GM12878 (cell line): Measurements from ENCODE around the gene SLC23A1. TPM values are rescaled to one million over a fixed set of nuclear protein-coding genes. Genes with fewer than 3 reads are reported as not detected.

Source experiments
- ATAC-seq: fragments of 200-7000 bp; cut with Tn5 transposase; 3 replicates; pipeline ENCODE4 v1.9.1; 2020; ENCODE audit warnings: mild to moderate bottlenecking, moderate library complexity
- BruUV-seq: library from RNA; stranded (reverse); fragments of 400-500 nt; replicated peaks from 2 replicates; lab custom pipeline; 2021; lab: Mats Ljungman, UMichigan
- CTCF ChIA-PET: fragments of 300-600 bp; sonication (Branson Sonifier 250); formaldehyde crosslinking; extraction: SDS; loops from one replicate; lab custom pipeline; 2021; ENCODE audit warnings: inconsistent platforms; lab: Yijun Ruan, JAX
- POLR2A ChIA-PET: fragments of 350-600 bp; formaldehyde crosslinking; extraction: SDS; loops from one replicate; lab custom pipeline; 2021; ENCODE audit warnings: inconsistent platforms; lab: Charles Lee
- RAD21 ChIA-PET: fragments of 300-600 bp; sonication (Branson Sonifier 250); formaldehyde crosslinking; loops from one replicate; lab custom pipeline; 2023; ENCODE audit warnings: antibody characterized with exemption; ENCODE audit not compliant: unreplicated experiment; lab: Charles Lee
- SMC1A ChIA-PET: fragments of 300-600 bp; sonication (Branson Sonifier 250); formaldehyde crosslinking; loops from one replicate; lab custom pipeline; 2023; ENCODE audit not compliant: unreplicated experiment, uncharacterized antibody; lab: Charles Lee
- DNase-seq: peaks from one replicate; pipeline ENCODE4 v3.0.0-alpha.2; 2011; ENCODE audit warnings: low read depth, low spot score
- FAIRE-seq: peaks from 3 replicates; lab custom pipeline; 2011; peaks lifted over from hg19 to GRCh38; lab: Jason Lieb, UNC
- H2AFZ ChIP-seq: 2 replicates; pipeline ENCODE4 v1.6.0; 2011; ENCODE audit warnings: low read depth, low read length, control low read depth; ENCODE audit not compliant: control insufficient read depth
- H3K27ac ChIP-seq: 2 replicates; pipeline ENCODE4 v1.5.1; 2011; ENCODE audit warnings: control low read depth; ENCODE audit not compliant: control insufficient read depth, insufficient read depth
- H3K27me3 ChIP-seq, 2 experiments: replicated peaks in 1 of 2; 2 replicates each; pipeline versions ENCODE4 v1.6.0 to v1.6.1; 2011; ENCODE audit warnings: low read length in 1 of 2; ENCODE audit not compliant: control insufficient read depth in 2 of 2, insufficient read depth in 2 of 2
- H3K36me3 ChIP-seq, 2 experiments: 2 replicates each; pipeline ENCODE4 v1.5.1; 2011; ENCODE audit warnings: low read length in 1 of 2; ENCODE audit not compliant: control insufficient read depth in 2 of 2, insufficient read depth in 2 of 2
- H3K4me1 ChIP-seq: 2 replicates; pipeline ENCODE4 v1.6.1; 2011; ENCODE audit warnings: mild to moderate bottlenecking, low read length, moderate library complexity, mixed read lengths; ENCODE audit not compliant: control insufficient read depth, insufficient read depth
- H3K4me2 ChIP-seq: 2 replicates; pipeline ENCODE4 v1.6.0; 2011; ENCODE audit warnings: control low read depth; ENCODE audit not compliant: control insufficient read depth, insufficient read depth
- H3K4me3 ChIP-seq: fragments of 200-600 bp; sonication (generic); 2 replicates; pipeline ENCODE4 v1.5.1; 2016
- H3K79me2 ChIP-seq: 2 replicates; pipeline ENCODE4 v1.6.0; 2011; ENCODE audit warnings: low read length; ENCODE audit not compliant: control insufficient read depth, insufficient read depth
- H3K9ac ChIP-seq: 2 replicates; pipeline ENCODE4 v1.8.0; 2011; ENCODE audit warnings: low read length, control low read depth, mixed read lengths; ENCODE audit not compliant: control insufficient read depth, insufficient read depth
- H3K9me3 ChIP-seq: replicated peaks from 3 replicates; pipeline ENCODE4 v1.5.1; 2011; ENCODE audit warnings: mild to moderate bottlenecking, low read length; ENCODE audit not compliant: control insufficient read depth, insufficient read depth
- H4K20me1 ChIP-seq: 2 replicates; pipeline ENCODE4 v1.6.0; 2011; ENCODE audit not compliant: control insufficient read depth, insufficient read depth
- KDM1A ChIP-seq: fragments of 200-600 bp; sonication (generic); IDR thresholded peaks from 2 replicates; pipeline ENCODE4 v1.6.1; 2016; ENCODE audit warnings: borderline replicate concordance
- MEF2A ChIP-seq: IDR thresholded peaks from 2 replicates; pipeline ENCODE4 v1.6.1; 2011; ENCODE audit warnings: low read depth, mild to moderate bottlenecking, low read length, moderate library complexity; ENCODE audit not compliant: insufficient read depth
- POLR2A ChIP-seq: IDR thresholded peaks from 2 replicates; pipeline ENCODE4 v1.6.1; 2011; ENCODE audit warnings: low read depth, mild to moderate bottlenecking, low read length
- WGBS: methylation state at CpG from one replicate; pipeline ENCODE4 v1.1.6; 2016; ENCODE audit warnings: low lambda C conversion rate; ENCODE audit not compliant: insufficient replicate concordance, insufficient coverage; ENCODE audit errors: missing lambda C conversion rate; 5-methylcytosine and 5-hydroxymethylcytosine counted together
- in situ Hi-C: fragments of 300-500 bp; cut with MboI; formaldehyde crosslinking; loops from 9 replicates; pipeline ENCODE4 v1.14.3; 2018; ENCODE audit warnings: mixed read lengths
- intact Hi-C: fragments of 100-400 bp; cut with micrococcal nuclease; formaldehyde crosslinking; loops from one replicate; pipeline ENCODE4 v1.14.2; 2022; ENCODE audit not compliant: unreplicated experiment
- polyA plus RNA-seq, 11 experiments: library from polyadenylated mRNA; depleted of rRNA in 4 of 11; unstranded in 6 of 11; stranded (reverse) in 5 of 11; fragments of >200 nt; fragmentation: Nextera tagmentation in 4 of 11; fragmentation: Illumina TruSeq in 1 of 11; extraction: Ambion mirVana in 4 of 11; extraction: Trizol in 1 of 11; gene quantifications; 1 replicate in 1 of 11; 2 replicates in 10 of 11; pipeline versions ENCODE4 v1.2.1 to v1.2.3, GENCODE V29; 2011 to 2016; ENCODE audit warnings: inconsistent platforms in 2 of 11, missing spikeins in 2 of 11, low read depth in 1 of 11
- total RNA-seq, 4 experiments: library from RNA; depleted of rRNA in 3 of 4; stranded (reverse); fragments of >200 nt in 3 of 4; fragmentation: Illumina TruSeq in 1 of 4; extraction: Trizol in 1 of 4; gene quantifications; 2 replicates each; pipeline versions ENCODE4 v1.2.1 to v1.2.3, GENCODE V29; 2013 to 2021

The SLC23A1 gene
- total and polyA plus RNA-seq, 10 of the 15 experiments (the other 5 are each of a cell fraction or from before 2014, with no cell fraction given): 0.35 to 4.7 (median 1.6) TPM

DNA sequence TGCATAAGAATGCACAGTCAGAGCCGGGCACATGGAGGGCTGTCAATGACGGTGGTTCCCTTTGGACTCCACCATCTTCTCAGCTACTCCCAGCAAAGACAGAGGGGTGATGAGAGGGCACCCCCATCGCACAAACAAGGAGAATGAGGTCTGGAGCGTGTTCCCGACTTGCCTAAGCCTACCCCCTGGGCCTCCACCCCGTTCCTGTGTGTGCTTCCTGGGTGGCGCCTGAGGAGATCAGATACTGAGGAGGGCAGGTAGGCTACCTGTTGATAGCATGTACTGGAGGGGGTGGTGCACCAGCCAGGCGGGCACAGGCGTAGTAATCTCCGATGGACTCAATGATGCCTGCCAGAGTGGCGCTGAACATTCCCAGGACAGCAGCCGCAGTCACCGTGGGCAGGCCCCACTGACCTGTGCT lies 4.1 kb downstream of the SLC23A1 start:
- ChIA-PET CTCF (interaction anchor here (0.9 kb wide), 1 partner anchor 8 kb away, joined by 3 read pairs; no protein-coding TSS in a partner anchor), POLR2A (interaction anchor here (0.5 to 1.0 kb wide), 2 partner anchors 54 to 128 kb away, joined by 3 to 4 read pairs; no protein-coding TSS in a partner anchor), RAD21 (no interaction called here), SMC1A (no interaction called here)
- DNase-seq: no peak
- Histone ChIP-seq H4K20me1 (no peaks in the 10 kb centered on the region), H3K4me1 (no peaks in the 10 kb centered on the region), H2AFZ (no peak overlapping the region), H3K27ac (no peak overlapping the region), H3K4me3 (no peak overlapping the region), H3K79me2 (no peaks in the 10 kb centered on the region), H3K36me3 (no peaks in the 10 kb centered on the region), H3K9me3 (no peaks in the 10 kb centered on the region), H3K4me2 (no peak overlapping the region), H3K27me3 (no peaks in the 10 kb centered on the region), H3K9ac (no peak overlapping the region)
- no TSS peak for BruUV-seq
- in situ Hi-C loops (no loop called here), intact Hi-C loops (no loop called here)
- no peak for TF ChIP-seq KDM1A
- peak; percentile 27; the same call in 1 of the 2 replicates for TF ChIP-seq POLR2A
- no peak for FAIRE-seq
- no peak for ATAC-seq
- whole genome bisulfite sequencing: 94% methylated on average over 13 of the region's 13 CpGs

DNA sequence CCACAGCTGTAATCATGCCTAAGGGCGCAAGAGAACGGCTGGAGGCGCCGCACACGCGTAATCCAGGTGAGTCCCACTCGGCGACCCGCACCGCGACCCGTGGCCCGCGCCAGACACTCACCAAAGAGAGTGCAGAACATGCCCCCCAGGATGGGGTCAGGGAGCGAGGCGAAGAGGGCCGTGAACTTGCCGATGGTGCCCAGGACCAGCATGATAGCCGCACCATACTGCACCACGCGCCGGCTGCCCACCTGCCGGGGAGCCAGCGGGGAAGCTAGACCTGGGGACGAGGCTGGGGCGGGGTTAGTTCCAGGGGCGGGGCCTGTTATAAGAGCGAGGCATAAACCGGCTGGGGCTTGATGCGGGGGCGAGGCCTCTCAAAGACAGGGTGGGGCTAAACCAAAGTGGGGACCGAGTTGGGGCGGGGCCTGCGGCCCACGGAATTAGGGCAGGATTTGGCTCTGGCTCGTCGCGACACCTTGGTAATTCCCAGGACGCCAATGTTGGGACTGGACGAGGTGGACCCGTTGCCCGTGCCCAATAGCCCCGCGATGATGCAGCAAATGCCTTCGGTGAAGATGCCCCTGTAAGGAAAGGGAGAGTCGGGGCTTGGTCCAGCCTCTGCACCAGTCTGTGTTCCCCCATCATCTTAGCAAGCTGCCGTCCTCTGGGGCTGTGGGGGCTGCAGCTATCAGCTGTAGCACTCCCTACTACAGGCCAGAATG lies 4.8 kb downstream of the SLC23A1 start:
- 91% methylated on average over 26 of the region's 47 CpGs for WGBS
- ChIA-PET CTCF (interaction anchor here (0.9 kb wide), 1 partner anchor 9 kb away, joined by 3 read pairs; no protein-coding TSS in a partner anchor), RAD21 (interaction anchor here (0.5 kb wide), 1 partner anchor 112 kb away, joined by 3 read pairs; no protein-coding TSS in a partner anchor), POLR2A (interaction anchor here (0.5 to 1.4 kb wide), 4 partner anchors 10 to 127 kb away, joined by 3 to 4 read pairs (median 4); partner anchors contain the start of gene MZB1), SMC1A (interaction anchor here (1.1 kb wide), 1 partner anchor 36 kb away, joined by 3 read pairs; the partner anchor contains the start of gene PAIP2)
- H3K4me1 ChIP-seq: no peaks in the 10 kb centered on the region
- no peak overlapping the region for H3K27ac ChIP-seq
- no peaks in the 10 kb centered on the region for H3K9me3 ChIP-seq
- intact Hi-C loops (no loop called here), in situ Hi-C loops (no loop called here)
- no peak overlapping the region for H3K9ac ChIP-seq
- TF ChIP-seq POLR2A: 0 out of 2 replicates have a peak, but pooled peaks have one; percentile 30
- no peak for TF ChIP-seq MEF2A
- FAIRE-seq: no peak
- DNase-seq: no peak
- H3K79me2 ChIP-seq: no peaks in the 10 kb centered on the region
- no peaks in the 10 kb centered on the region for H3K36me3 ChIP-seq
- H4K20me1 ChIP-seq: no peaks in the 10 kb centered on the region
- no peak overlapping the region for H3K4me2 ChIP-seq
- no peak overlapping the region for H2AFZ ChIP-seq
- no TSS peak for BruUV-seq
- no peak for ATAC-seq
- H3K27me3 ChIP-seq: no peaks in the 10 kb centered on the region
- no peak overlapping the region for H3K4me3 ChIP-seq
